ENCODE results near the gene NCR3LG1.

NCR3LG1 gene

DNA sequence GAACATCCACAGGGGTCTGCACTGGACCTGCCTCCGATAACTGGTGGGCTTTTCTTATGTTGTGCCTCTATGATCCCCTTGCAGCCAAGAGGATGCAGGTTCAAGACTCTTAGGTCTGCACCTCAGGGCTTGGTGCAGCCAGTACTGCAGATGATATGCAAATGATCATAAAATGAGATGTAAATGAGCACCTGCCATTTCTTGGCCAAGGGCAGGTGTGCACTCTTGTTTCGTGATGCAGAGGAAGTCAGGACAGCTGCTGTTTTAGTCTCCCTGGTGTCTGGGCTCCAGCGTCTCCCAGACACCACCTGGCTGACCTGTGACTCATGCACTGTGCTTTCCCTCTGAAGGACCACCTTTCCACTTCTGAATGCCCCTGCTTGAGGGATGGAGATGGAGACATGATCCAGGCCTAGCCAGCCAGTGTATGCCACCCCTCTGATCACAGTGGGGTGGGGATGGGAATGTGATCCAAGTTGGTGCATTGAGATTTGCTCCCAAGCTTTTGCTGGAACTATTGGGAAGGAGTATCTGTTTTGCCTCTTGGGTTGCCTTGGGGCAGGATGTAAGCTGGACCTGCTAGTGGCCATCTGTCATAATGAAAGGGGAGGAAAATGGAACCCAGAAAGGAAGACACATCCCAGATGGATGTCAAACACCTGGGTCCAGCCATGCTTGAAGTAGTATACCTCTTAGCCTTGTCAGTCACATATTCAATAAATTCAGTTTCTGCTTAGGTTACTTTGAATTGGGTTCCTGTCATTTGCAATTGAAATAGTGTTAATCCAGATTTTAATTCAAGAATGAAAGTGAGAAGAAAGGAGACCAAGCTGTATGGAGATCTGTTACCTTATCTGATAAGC is 40.1 kb downstream of the NCR3LG1 start:
- H3K4me3 ChIP-seq (ENCODE audit: control insufficient read depth, low read depth, low read length), result no peak overlapping the region
- no peak for DNase-seq (ENCODE audit: low read depth)
- TF ChIP-seq, protein P1, sequence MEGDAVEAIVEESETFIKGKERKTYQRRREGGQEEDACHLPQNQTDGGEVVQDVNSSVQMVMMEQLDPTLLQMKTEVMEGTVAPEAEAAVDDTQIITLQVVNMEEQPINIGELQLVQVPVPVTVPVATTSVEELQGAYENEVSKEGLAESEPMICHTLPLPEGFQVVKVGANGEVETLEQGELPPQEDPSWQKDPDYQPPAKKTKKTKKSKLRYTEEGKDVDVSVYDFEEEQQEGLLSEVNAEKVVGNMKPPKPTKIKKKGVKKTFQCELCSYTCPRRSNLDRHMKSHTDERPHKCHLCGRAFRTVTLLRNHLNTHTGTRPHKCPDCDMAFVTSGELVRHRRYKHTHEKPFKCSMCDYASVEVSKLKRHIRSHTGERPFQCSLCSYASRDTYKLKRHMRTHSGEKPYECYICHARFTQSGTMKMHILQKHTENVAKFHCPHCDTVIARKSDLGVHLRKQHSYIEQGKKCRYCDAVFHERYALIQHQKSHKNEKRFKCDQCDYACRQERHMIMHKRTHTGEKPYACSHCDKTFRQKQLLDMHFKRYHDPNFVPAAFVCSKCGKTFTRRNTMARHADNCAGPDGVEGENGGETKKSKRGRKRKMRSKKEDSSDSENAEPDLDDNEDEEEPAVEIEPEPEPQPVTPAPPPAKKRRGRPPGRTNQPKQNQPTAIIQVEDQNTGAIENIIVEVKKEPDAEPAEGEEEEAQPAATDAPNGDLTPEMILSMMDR (IDR thresholded peaks at IDR 0.05; ENCODE audit: control insufficient read depth, insufficient read depth, low read depth, low read length, missing control alignments), result no peak

DNA sequence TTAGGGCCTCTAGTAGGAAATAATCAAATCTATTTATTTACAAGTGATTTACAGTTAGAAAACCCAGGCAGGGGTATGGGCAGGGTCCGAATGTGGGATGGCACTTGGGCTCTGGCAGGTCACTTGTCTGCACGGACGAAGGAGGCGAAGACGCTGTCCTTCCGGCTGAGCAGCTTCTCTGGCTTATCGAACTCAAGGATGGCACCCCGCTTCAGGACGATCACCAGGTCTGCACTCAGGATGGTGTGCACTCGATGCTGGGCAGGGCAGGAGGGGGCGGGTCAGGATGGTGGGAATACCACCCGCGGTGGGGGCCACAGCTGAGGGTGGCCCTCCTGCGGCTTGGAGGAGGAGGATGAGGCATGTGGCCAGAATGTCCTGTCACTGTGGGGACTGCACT is 41.3 kb downstream of the NCR3LG1 start:
- TF ChIP-seq, protein P1 (IDR thresholded peaks at IDR 0.05; ENCODE audit: control insufficient read depth, insufficient read depth, low read depth, low read length, missing control alignments), result no peak
- DNase-seq (ENCODE audit: low read depth), result no peak
- no peak overlapping the region for H3K4me3 ChIP-seq (ENCODE audit: control insufficient read depth, low read depth, low read length)

DNA sequence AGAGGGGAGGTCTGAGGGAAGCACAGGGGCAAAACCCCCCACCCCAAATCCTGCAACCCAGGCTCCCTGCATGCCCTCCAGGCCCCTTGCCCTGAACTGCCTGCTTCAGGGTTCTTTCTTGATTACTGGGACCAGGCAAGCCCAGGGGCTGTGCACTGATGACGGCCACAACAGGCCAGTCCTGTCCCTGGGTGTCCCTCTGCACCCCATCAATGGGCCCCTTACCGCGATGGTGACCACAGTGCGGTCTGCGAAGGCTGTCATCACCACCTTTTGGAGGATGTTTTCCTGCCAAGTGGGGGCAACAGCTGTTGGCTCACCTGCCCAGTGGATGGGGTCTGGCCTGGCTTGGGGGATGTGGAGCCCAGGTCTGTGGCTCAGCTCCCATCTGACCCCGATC is 41.9 kb downstream of the NCR3LG1 start:
- DNase-seq (ENCODE audit: low read depth), result no peak
- H3K4me3 ChIP-seq (ENCODE audit: control insufficient read depth, low read depth, low read length), result no peak overlapping the region
- TF ChIP-seq, protein P1 (IDR thresholded peaks at IDR 0.05; ENCODE audit: control insufficient read depth, insufficient read depth, low read depth, low read length, missing control alignments), result no peak

DNA sequence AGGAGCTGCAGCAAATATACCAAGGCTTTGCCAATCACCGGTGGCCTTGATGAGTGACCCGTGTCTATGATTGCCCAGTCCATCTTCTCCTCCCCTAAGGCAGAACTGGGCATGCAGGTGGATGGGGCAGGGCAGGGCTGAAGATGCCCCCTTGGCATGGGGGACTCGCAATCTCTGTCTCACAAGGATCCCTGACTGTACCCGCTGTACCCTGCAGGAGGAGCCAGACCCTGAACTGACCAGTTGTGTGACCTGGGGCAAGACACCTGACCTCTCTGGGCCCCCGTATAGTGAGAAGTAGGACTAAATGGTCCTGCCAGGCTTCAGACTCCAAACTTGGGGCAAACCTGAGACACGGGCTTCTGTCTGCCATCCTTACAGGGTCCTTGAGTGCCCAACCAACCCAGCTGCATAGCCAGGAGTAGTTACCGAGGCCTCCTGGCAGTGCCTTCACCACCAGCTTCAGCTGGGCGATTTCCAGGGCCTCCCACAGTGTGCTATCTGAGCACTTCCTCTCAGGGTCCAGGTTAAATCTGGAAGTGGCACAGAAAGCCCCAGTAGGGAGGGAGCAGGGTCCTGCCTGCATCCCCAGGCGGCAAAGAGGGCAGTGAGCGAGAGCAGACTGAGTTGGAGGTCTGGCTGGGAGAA is 43.3 kb downstream of the NCR3LG1 start:
- no peak for DNase-seq (ENCODE audit: low read depth)
- no peak overlapping the region for H3K4me3 ChIP-seq (ENCODE audit: control insufficient read depth, low read depth, low read length)
- TF ChIP-seq, protein P1 (IDR thresholded peaks at IDR 0.05; ENCODE audit: control insufficient read depth, insufficient read depth, low read depth, low read length, missing control alignments), result no peak

DNA sequence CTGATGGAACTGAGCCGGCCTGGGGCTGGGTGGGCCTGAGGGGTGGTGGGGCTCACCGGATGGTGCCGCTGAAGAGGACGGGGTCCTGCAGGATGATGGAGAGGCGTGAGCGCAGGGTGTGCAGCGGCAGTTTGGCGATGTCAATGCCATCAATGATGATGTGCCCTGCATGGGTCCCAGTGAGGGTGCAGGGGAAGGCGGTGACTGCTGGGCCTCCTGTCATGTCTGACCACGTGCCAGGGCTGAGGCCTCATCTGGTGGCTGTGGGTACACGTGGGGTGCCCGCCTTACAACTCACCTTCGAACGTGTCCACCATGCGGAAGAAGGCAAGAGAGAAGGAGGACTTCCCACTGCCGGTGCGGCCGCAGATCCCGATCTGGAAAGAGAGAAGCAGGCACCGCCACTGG is 44.0 kb downstream of the NCR3LG1 start:
- no peak for DNase-seq (ENCODE audit: low read depth)
- TF ChIP-seq, protein P1 (IDR thresholded peaks at IDR 0.05; ENCODE audit: control insufficient read depth, insufficient read depth, low read depth, low read length, missing control alignments), result no peak
- no peak overlapping the region for H3K4me3 ChIP-seq (ENCODE audit: control insufficient read depth, low read depth, low read length)

DNA sequence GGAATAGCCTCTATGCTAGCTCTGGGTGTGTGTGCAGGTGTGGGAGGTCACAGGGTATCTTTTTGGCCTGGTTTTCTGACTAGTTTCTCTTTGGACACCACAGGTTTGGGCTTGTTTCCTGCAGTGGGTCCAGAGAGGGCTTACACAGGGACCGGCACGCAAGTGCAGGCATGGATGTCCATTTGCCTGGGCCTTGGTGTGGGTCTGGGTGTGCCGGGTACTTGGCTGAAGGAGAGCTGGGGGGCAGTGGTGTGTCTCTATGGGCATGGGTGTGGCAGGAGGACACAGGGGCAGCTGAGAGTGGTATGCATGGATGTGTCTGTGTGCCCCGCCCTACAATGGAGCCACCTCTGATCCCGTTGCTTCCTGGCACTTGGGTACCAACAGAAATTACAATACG is 44.4 kb downstream of the NCR3LG1 start:
- no peak overlapping the region for H3K4me3 ChIP-seq (ENCODE audit: control insufficient read depth, low read depth, low read length)
- no peak for DNase-seq (ENCODE audit: low read depth)
- TF ChIP-seq, protein P1 (IDR thresholded peaks at IDR 0.05; ENCODE audit: control insufficient read depth, insufficient read depth, low read depth, low read length, missing control alignments), result no peak
